Measurements from ENCODE around the gene CDK17.

The CDK17 gene

DNA sequence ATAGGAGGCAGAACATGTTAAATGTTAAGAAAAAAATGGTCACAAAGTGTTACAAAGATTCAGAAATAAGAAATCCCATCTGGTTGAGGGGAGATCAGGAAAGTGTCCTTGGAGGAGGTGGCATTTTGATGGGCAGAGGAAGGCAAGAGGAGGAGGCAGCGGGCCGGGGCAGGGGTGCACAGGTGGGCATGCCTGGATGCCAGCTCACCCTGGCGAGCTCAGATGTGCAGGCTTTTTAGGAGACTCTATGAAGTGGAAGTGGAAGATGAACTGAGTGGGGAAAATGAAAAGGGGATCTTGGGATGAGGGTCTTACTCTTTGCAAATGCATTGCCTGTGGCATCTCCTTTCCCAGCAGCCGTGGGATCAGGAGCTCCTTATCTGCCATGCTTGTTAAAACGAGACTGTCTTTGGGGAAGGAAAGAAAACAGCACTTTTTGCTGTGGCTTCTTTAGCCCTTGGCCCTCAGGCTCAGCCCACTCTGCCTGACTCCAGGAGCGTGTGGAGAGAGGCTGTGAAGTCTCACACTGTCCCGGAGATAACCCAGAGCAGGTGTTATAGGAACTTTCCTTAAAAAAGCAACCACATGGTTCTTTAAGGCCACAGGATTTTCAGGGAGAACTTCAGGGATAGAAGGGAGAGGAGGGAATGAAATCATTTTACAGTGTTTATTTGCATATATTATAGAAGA is 143.4 kb downstream of the CDK17 start:
- Histone ChIP-seq H3K4me2 (ENCODE audit: low read length) (no peak overlapping the region), H3K79me1 (ENCODE audit: low read length) (no peaks in the 10 kb centered on the region), H3K4ac (ENCODE audit: low read depth, low read length) (no peak overlapping the region), H3K27ac (ENCODE audit: low read depth, low read length) (no peak overlapping the region), H3K36me3 (ENCODE audit: control insufficient read depth in 1 of 2, insufficient read depth in 2 of 2, low read length in 2 of 2) (peaks cover 9 to 24% of the 10 kb centered on the region in 2 experiments), H3K27me3 (ENCODE audit: insufficient read depth, low read length) (no peaks in the 10 kb centered on the region), H2AK5ac (ENCODE audit: low read length) (no peak overlapping the region), H4K91ac (ENCODE audit: low read depth, low read length) (no peak overlapping the region), H3K23ac (ENCODE audit: low read length) (no peak overlapping the region), H3K4me1 (ENCODE audit: control insufficient read depth in 1 of 2, insufficient read depth in 2 of 2, low read length in 2 of 2) (peaks cover 4 to 6% of the 10 kb centered on the region in 2 experiments), H3K4me3 (ENCODE audit: low read depth, low read length) (no peak overlapping the region), H2BK12ac (ENCODE audit: low read length) (no peak overlapping the region), H3K9ac (ENCODE audit: low read length) (no peak overlapping the region), H4K12ac (ENCODE audit: low read depth, low read length) (no peak overlapping the region), H3K14ac (ENCODE audit: low read length) (no peak overlapping the region), H3K18ac (ENCODE audit: low read length) (no peak overlapping the region), H2BK120ac (ENCODE audit: insufficient read depth, low read length, poor library complexity) (no peak overlapping the region), H3K79me2 (ENCODE audit: control insufficient read depth, insufficient read depth, low read length, poor library complexity) (no peaks in the 10 kb centered on the region), H4K8ac (ENCODE audit: low read depth, low read length) (no peak overlapping the region), H2AFZ (ENCODE audit: insufficient read depth, low read length, poor library complexity) (no peak overlapping the region), H2BK5ac (ENCODE audit: low read depth, low read length, poor library complexity) (no peak overlapping the region), H3K9me3 (ENCODE audit: insufficient read depth, low read depth, low read length) (no peaks in the 10 kb centered on the region)
- DNase-seq, result no peak
- WGBS (ENCODE audit: extremely low coverage, insufficient coverage, insufficient read length), result no CpG with 5 or more reads among the region's 7 CpGs

DNA sequence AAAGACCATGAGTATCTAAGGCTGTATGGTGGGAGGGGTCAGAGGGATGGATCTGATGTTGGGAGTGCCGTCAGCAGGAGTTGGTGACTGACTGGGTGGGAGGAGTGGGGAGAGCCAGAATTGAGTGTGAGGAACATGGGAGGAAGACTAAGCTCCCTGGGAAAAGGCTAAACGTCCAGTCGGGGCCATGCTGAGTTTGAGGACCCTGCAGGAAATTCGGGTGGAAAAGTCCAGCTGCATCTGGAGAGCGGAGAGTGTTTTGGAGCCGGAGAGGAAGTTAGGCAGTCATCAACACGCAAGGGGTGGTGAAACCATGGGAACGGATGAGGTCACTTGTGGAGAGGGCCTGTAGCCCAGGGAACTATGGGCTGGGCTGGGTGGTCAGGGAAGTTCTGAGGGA is 145.2 kb downstream of the CDK17 start:
- DNase-seq, result peak in 1 of 2 donors; percentile 60

DNA sequence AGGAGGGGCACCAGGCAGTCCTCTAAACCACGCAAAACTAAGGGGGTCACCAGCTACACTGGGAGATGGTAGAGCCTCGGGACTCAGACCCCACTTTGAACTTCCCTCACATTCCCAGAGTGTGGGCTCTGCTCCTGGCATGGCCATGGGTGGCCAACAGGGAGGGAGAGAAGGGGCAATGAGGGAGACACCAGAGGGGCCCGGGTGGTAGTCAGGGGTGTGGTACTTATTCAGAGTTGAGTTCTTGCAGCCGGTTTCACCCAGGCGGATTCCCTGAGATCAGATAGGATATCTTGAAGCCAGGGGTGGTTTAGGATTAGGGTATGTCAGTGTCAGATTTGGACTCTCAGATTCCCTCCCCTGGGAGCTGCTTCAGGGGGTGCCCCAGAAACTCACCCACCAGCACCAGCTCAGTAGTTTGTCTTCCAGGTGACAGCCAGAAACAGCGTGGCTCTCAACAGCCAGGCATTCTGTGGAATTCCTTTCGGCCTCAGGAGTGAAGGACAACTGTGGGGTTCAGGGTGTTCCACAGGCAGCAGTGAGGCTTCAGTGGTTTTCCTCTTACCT is 150.0 kb downstream of the CDK17 start:
- DNase-seq, result no peak
- WGBS (ENCODE audit: extremely low coverage, insufficient coverage, insufficient read length), result no CpG with 5 or more reads among the region's 7 CpGs

More for the DNA sequence above, 145.2 kb downstream of the CDK17 start:
- WGBS (ENCODE audit: extremely low coverage, insufficient coverage, insufficient read length), result no CpG with 5 or more reads among the region's 8 CpGs
- H2AFZ ChIP-seq (ENCODE audit: insufficient read depth, low read length, poor library complexity), result no peak overlapping the region
- H3K36me3 ChIP-seq (ENCODE audit: control insufficient read depth in 1 of 2, insufficient read depth in 2 of 2, low read length in 2 of 2), result peaks cover 9 to 24% of the 10 kb centered on the region in 2 experiments
- no peak overlapping the region for H3K4me2 ChIP-seq (ENCODE audit: low read length)
- H4K91ac ChIP-seq (ENCODE audit: low read depth, low read length), result no peak overlapping the region
- H2AK5ac ChIP-seq (ENCODE audit: low read length), result no peak overlapping the region
- no peak overlapping the region for H2BK12ac ChIP-seq (ENCODE audit: low read length)
- H3K27ac ChIP-seq (ENCODE audit: low read depth, low read length), result no peak overlapping the region
- no peak overlapping the region for H3K14ac ChIP-seq (ENCODE audit: low read length)
- H2BK120ac ChIP-seq (ENCODE audit: insufficient read depth, low read length, poor library complexity), result no peak overlapping the region
- H4K12ac ChIP-seq (ENCODE audit: low read depth, low read length), result no peak overlapping the region
- H3K27me3 ChIP-seq (ENCODE audit: insufficient read depth, low read length), result no peaks in the 10 kb centered on the region
- peaks cover 4 to 6% of the 10 kb centered on the region in 2 experiments for H3K4me1 ChIP-seq (ENCODE audit: control insufficient read depth in 1 of 2, insufficient read depth in 2 of 2, low read length in 2 of 2)
- H3K9me3 ChIP-seq (ENCODE audit: insufficient read depth, low read depth, low read length), result no peaks in the 10 kb centered on the region
- H3K4me3 ChIP-seq (ENCODE audit: low read depth, low read length), result no peak overlapping the region
- H3K4ac ChIP-seq (ENCODE audit: low read depth, low read length), result no peak overlapping the region
- no peak overlapping the region for H3K18ac ChIP-seq (ENCODE audit: low read length)
- no peak overlapping the region for H3K23ac ChIP-seq (ENCODE audit: low read length)
- no peak overlapping the region for H3K9ac ChIP-seq (ENCODE audit: low read length)
- H4K8ac ChIP-seq (ENCODE audit: low read depth, low read length), result no peak overlapping the region
- H3K79me2 ChIP-seq (ENCODE audit: control insufficient read depth, insufficient read depth, low read length, poor library complexity), result no peaks in the 10 kb centered on the region
- no peaks in the 10 kb centered on the region for H3K79me1 ChIP-seq (ENCODE audit: low read length)
- no peak overlapping the region for H2BK5ac ChIP-seq (ENCODE audit: low read depth, low read length, poor library complexity)

DNA sequence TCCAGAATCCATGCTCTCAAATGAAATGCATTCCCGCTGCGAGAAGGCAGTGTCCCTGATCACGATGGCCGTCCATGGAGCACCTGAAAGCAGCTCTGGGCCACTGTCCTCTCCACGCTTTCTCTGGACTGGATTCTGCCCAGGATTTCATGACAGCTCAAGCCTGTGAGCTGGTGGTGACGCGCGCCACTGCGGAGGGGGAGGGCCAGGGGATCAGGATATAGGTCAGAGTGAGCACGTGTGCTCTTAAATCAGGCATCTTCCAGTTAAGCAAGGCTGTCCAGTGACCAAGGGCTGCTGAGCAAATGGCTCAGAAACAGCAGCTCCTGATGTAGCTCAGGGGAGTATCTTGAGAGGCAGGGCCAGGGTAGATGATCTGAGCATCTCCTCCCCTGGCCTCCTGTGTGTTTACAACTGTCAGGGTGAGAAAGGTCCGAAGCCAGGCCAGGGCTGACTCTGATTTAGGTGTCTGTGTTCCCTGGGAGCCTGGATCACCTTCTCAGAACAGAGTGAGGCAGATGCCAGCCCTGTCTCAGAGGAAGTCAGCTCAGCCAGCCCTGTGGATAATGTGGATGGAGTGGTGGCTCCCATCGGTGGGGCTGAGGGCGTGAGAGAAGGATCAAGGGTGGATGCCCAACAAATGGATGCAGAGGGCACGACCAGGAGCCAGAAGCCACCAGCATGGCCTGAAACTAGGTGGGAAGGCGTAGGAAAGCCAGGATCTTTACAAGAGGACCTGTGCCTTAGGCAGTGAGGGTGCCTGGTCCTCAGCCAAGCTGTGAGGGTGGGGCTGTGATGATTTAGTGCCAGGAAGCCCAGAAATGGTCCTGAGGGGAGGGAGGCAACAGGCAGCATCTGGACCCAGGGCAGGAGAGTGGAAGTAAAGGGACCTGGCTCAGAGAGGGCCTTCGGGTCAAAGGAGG is 150.8 kb downstream of the CDK17 start:
- no peak overlapping the region for H2AFZ ChIP-seq (ENCODE audit: insufficient read depth, low read length, poor library complexity)
- no peak overlapping the region for H2AK5ac ChIP-seq (ENCODE audit: low read length)
- no peak overlapping the region for H4K8ac ChIP-seq (ENCODE audit: low read depth, low read length)
- no CpG with 5 or more reads among the region's 16 CpGs for WGBS (ENCODE audit: extremely low coverage, insufficient coverage, insufficient read length)
- no peaks in the 10 kb centered on the region for H3K27me3 ChIP-seq (ENCODE audit: insufficient read depth, low read length)
- no peak overlapping the region for H4K91ac ChIP-seq (ENCODE audit: low read depth, low read length)
- no peaks in the 10 kb centered on the region for H3K4me1 ChIP-seq (ENCODE audit: control insufficient read depth in 1 of 2, insufficient read depth in 2 of 2, low read length in 2 of 2)
- no peak overlapping the region for H3K4me2 ChIP-seq (ENCODE audit: low read length)
- no peak overlapping the region for H2BK12ac ChIP-seq (ENCODE audit: low read length)
- no peak overlapping the region for H3K14ac ChIP-seq (ENCODE audit: low read length)
- H3K27ac ChIP-seq (ENCODE audit: low read depth, low read length), result no peak overlapping the region
- H3K79me1 ChIP-seq (ENCODE audit: low read length), result no peaks in the 10 kb centered on the region
- no peak overlapping the region for H3K4ac ChIP-seq (ENCODE audit: low read depth, low read length)
- no peaks in the 10 kb centered on the region for H3K79me2 ChIP-seq (ENCODE audit: control insufficient read depth, insufficient read depth, low read length, poor library complexity)
- no peak overlapping the region for H2BK120ac ChIP-seq (ENCODE audit: insufficient read depth, low read length, poor library complexity)
- H3K36me3 ChIP-seq (ENCODE audit: control insufficient read depth in 1 of 2, insufficient read depth in 2 of 2, low read length in 2 of 2), result peaks cover 28 to 43% of the 10 kb centered on the region in 2 experiments
- no peak overlapping the region for H3K4me3 ChIP-seq (ENCODE audit: low read depth, low read length)
- no peak overlapping the region for H4K12ac ChIP-seq (ENCODE audit: low read depth, low read length)
- H2BK5ac ChIP-seq (ENCODE audit: low read depth, low read length, poor library complexity), result no peak overlapping the region
- no peak overlapping the region for H3K18ac ChIP-seq (ENCODE audit: low read length)
- peak in 1 of 2 donors; percentile 58 for DNase-seq
- no peak overlapping the region for H3K9ac ChIP-seq (ENCODE audit: low read length)
- peaks cover 3% of the 10 kb centered on the region for H3K9me3 ChIP-seq (ENCODE audit: insufficient read depth, low read depth, low read length)
- no peak overlapping the region for H3K23ac ChIP-seq (ENCODE audit: low read length)

More for the DNA sequence above, 150.0 kb downstream of the CDK17 start:
- no peak overlapping the region for H2BK12ac ChIP-seq (ENCODE audit: low read length)
- H4K12ac ChIP-seq (ENCODE audit: low read depth, low read length), result no peak overlapping the region
- no peak overlapping the region for H2BK120ac ChIP-seq (ENCODE audit: insufficient read depth, low read length, poor library complexity)
- H4K91ac ChIP-seq (ENCODE audit: low read depth, low read length), result no peak overlapping the region
- no peak overlapping the region for H4K8ac ChIP-seq (ENCODE audit: low read depth, low read length)
- no peak overlapping the region for H2BK5ac ChIP-seq (ENCODE audit: low read depth, low read length, poor library complexity)
- no peak overlapping the region for H3K4me2 ChIP-seq (ENCODE audit: low read length)
- peaks cover 31 to 43% of the 10 kb centered on the region in 2 experiments for H3K36me3 ChIP-seq (ENCODE audit: control insufficient read depth in 1 of 2, insufficient read depth in 2 of 2, low read length in 2 of 2)
- H3K18ac ChIP-seq (ENCODE audit: low read length), result no peak overlapping the region
- no peak overlapping the region for H3K4ac ChIP-seq (ENCODE audit: low read depth, low read length)
- no peak overlapping the region for H2AK5ac ChIP-seq (ENCODE audit: low read length)
- H3K27me3 ChIP-seq (ENCODE audit: insufficient read depth, low read length), result no peaks in the 10 kb centered on the region
- H3K9me3 ChIP-seq (ENCODE audit: insufficient read depth, low read depth, low read length), result peaks cover 3% of the 10 kb centered on the region
- H3K4me3 ChIP-seq (ENCODE audit: low read depth, low read length), result no peak overlapping the region
- no peak overlapping the region for H3K9ac ChIP-seq (ENCODE audit: low read length)
- no peak overlapping the region for H3K27ac ChIP-seq (ENCODE audit: low read depth, low read length)
- H2AFZ ChIP-seq (ENCODE audit: insufficient read depth, low read length, poor library complexity), result no peak overlapping the region
- peaks cover 4% of the 10 kb centered on the region in 2 experiments for H3K4me1 ChIP-seq (ENCODE audit: control insufficient read depth in 1 of 2, insufficient read depth in 2 of 2, low read length in 2 of 2)
- H3K14ac ChIP-seq (ENCODE audit: low read length), result no peak overlapping the region
- no peak overlapping the region for H3K23ac ChIP-seq (ENCODE audit: low read length)
- no peaks in the 10 kb centered on the region for H3K79me2 ChIP-seq (ENCODE audit: control insufficient read depth, insufficient read depth, low read length, poor library complexity)
- no peaks in the 10 kb centered on the region for H3K79me1 ChIP-seq (ENCODE audit: low read length)

All from trophoblast cell (in vitro differentiated cells and primary cell).